Uterus (tissue), 2 donors: ENCODE results near the gene MICAL2.

Experiments used
- CTCF ChIP-seq, 4 experiments: fragments of 200-600 bp in 2 of 4; fragments of 450-650 bp in 2 of 4; sonication (generic) in 2 of 4; IDR thresholded peaks; one replicate each; pipeline ENCODE4 v1.5.1; 2016 to 2019; ENCODE audit warnings: antibody characterized with exemption in 4 of 4, mild to moderate bottlenecking in 2 of 4, moderate library complexity in 1 of 4
- POLR2A ChIP-seq, 2 donors: fragments of 450-650 bp; IDR thresholded peaks; one replicate each; pipeline ENCODE4 v1.6.1; 2016; ENCODE audit warnings: antibody characterized with exemption in 2 of 2, mild to moderate bottlenecking in 1 of 2, moderate library complexity in 1 of 2

DNA sequence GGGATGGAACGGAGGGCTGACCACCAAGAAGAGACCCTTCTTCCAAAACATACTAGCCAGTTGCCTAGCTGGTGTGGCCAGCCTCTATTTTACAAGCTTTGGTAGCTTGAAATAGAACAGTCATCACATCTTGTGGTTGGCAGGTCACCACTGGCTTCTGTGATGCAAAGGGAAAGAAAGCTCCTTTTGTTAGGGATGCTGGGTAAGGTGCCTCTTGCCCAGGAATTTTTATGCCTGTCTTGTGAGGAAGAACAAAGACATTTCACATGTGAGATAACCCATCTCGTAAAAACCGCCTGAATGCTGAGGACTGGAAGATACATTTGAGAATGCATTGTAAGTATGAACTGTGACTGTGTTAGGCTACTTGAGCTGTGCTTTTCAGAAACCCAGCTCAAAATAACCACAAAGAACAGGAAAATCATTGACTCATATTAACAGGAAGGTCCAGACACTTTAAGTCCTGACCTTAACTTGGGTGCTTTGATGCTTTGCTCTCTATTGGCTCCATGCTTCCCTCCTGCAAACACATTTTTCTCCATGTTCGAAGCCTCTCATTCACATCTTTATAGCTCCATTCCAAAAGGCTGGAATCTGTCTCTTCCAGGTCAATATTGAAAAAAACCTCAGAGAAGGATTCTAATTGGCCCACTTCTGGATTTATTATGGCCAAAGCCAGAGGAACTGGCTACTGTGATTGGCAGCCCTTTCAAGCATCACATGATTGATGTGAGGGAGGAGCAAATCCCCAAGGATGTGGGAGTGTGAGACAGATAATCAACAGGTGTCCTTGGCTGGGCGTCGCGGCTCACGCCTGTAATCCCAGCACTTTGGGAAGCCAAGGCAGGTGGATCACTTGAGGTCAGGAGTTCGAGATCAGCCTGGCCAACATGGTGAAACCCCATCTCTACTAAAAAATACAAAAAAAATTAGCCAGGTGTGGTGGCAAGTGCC is 53.9 kb downstream of the MICAL2 start:
- TF ChIP-seq POLR2A (IDR thresholded peaks at IDR 0.05) (no peak), CTCF (IDR thresholded peaks at IDR 0.05) (no peak)
